Small intestine (tissue), 7 donors: Measurements from ENCODE around the gene SEC11C. TPM values are rescaled to one million over a fixed set of nuclear protein-coding genes. Genes with fewer than 3 reads are reported as not detected.

Experiments
- DNase-seq, 2 donors: peaks; one replicate each; pipeline versions ENCODE4 v3.0.0 to v3.0.0-alpha.2; 2013
- FAIRE-seq: peaks from 2 replicates; lab custom pipeline; 2012; peaks lifted over from hg19 to GRCh38; lab: Jason Lieb, UNC
- H3K27ac ChIP-seq, 3 donors: one replicate each; pipeline ENCODE4 v1.5.1; 2013; ENCODE audit warnings: low read length in 2 of 3, mild to moderate bottlenecking in 2 of 3, control low read depth in 1 of 3, inconsistent platforms in 1 of 3, low read depth in 1 of 3, moderate library complexity in 1 of 3
- H3K27me3 ChIP-seq, 3 donors: one replicate each; pipeline ENCODE4 v1.6.1; 2013; ENCODE audit warnings: low read length in 3 of 3, inconsistent platforms in 1 of 3; ENCODE audit not compliant: control insufficient read depth in 3 of 3, insufficient read depth in 3 of 3
- H3K36me3 ChIP-seq, 3 donors: one replicate each; pipeline ENCODE4 v1.6.1; 2013; ENCODE audit warnings: low read length in 3 of 3, inconsistent platforms in 1 of 3, low read depth in 1 of 3, mild to moderate bottlenecking in 1 of 3, moderate library complexity in 1 of 3; ENCODE audit not compliant: control insufficient read depth in 3 of 3, insufficient read depth in 2 of 3
- H3K4me1 ChIP-seq, 3 donors: one replicate each; pipeline ENCODE4 v1.6.1; 2013; ENCODE audit warnings: low read length in 2 of 3, inconsistent platforms in 1 of 3, low read depth in 1 of 3, mild to moderate bottlenecking in 1 of 3, moderate library complexity in 1 of 3; ENCODE audit not compliant: control insufficient read depth in 3 of 3, insufficient read depth in 2 of 3
- H3K4me3 ChIP-seq, 3 donors: one replicate each; pipeline ENCODE4 v1.5.1; 2013; ENCODE audit warnings: low read length in 3 of 3, control low read depth in 1 of 3, inconsistent platforms in 1 of 3, low read depth in 1 of 3, mild to moderate bottlenecking in 1 of 3, moderate library complexity in 1 of 3
- H3K9me3 ChIP-seq, 2 donors: one replicate each; pipeline ENCODE4 v1.6.1; 2013; ENCODE audit warnings: low read depth in 1 of 2, low read length in 1 of 2; ENCODE audit not compliant: control insufficient read depth in 2 of 2, insufficient read depth in 1 of 2
- WGBS, 3 donors: extraction: QIAGEN DNeasy Blood & Tissue Kit; methylation state at CpG; one replicate each; pipeline ENCODE4 v1.1.7; 2013; 5-methylcytosine and 5-hydroxymethylcytosine counted together
- polyA plus RNA-seq, 4 donors: library from polyadenylated mRNA; stranded (reverse) in 3 of 4; unstranded in 1 of 4; fragments of 200-250 nt in 3 of 4; fragments of 120-200 nt in 1 of 4; gene quantifications; one replicate each; pipeline versions ENCODE4 v1.2.1 to v1.2.3, GENCODE V29; 2013
- donor health status: healthy with polysubstance abuse.
- donor health status: control.
- donor health status: control.
- donor health status: Bipolar disorder and iron deficiency.
- donor health status: healthy.

SEC11C gene
- polyA plus RNA-seq, 4 donors: 38.7 to 164 (median 104) TPM

DNA sequence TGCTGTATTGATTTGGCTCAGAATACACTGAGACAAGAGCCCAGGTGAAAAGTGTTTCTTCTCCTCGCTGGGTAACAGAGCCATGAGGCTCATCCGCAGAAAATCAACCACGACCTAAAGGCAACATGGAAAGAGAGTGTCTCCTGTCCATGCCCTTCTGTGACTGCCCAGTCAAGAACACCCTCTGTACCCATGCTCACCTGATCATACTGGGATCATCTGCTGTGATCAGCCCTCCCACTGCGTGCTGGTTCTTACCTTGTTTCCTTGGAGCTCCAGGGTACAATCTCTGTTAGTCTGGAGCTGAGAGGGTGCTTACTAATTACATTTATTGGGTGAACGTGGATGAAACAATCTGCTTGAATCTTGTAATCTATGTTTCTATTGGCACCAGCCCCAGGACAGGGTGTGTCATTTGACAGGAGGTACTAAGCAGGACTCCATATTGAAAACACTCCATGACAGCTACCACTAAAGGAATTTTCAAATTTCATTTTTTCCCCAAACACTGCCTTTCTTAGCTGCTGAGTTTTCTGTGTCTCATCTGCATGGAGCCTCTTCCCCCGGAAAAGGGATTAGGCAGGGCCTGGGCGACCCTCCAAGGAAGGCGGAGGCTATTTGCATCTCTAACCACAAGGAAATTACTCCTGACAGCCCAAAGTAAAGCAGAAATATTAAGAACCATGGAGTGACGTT is 40.6 kb downstream of the SEC11C start:
- H3K36me3 ChIP-seq: no peaks in the 10 kb centered on the region
- FAIRE-seq (no peak), DNase-seq (no peak)
- H3K4me3 ChIP-seq: no peak overlapping the region
- no peaks in the 10 kb centered on the region for H3K9me3 ChIP-seq
- 57 to 67% (median 66%) methylated on average over 9 of the region's 9 CpGs for WGBS, 3 donors
- H3K27me3 ChIP-seq: peaks cover 0 to 3% (median 3%) of the 10 kb centered on the region in 3 donors
- H3K4me1 ChIP-seq: no peaks in the 10 kb centered on the region
- H3K27ac ChIP-seq: no peak overlapping the region

DNA sequence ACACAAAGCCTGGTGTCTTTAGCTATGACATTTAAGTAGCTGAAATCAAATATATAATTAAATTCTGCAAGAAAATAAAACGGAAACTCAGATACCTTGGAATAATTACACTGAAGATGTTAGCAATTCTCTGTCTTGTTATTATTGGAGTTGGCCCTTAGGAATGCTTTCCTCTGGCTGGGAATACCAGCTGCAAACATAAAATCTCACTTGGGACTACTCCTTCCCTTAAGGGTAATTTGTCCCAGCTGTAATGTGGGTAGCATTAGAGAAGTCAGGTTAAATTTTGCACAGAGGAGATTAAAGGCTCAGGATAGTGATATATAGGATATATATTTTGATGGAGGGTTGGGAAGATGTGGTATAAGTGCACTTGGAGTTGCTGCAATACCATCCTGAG is 43.0 kb downstream of the SEC11C start:
- DNase-seq (no peak), FAIRE-seq (no peak)
- Histone ChIP-seq H3K4me3 (no peak overlapping the region), H3K9me3 (no peaks in the 10 kb centered on the region), H3K27ac (no peak overlapping the region), H3K27me3 (peaks cover 0 to 3% (median 3%) of the 10 kb centered on the region in 3 donors), H3K36me3 (no peaks in the 10 kb centered on the region), H3K4me1 (no peaks in the 10 kb centered on the region)
- 83 to 91% (median 84%) methylated on average over 1 of the region's 1 CpG for WGBS, 3 donors

DNA sequence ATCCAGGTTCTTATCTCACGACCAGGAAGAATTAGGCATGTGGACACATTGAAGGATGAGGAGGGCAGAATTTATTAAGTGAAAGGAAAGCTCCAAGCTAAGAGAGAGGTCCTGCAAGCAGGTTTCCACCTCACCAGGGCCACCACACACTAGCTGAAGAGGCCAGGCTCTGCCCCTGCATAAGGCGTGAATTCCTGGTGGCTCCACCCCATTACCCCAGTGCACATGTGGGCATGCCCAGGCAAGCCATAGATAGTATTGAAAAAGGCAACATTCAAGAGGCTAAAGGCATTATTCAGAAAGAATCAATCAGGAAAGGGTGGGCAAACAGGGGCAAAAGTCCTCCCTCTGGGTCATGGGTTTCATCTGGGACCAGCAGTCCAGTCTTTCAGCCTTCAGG is 49.3 kb downstream of the SEC11C start:
- H3K27ac ChIP-seq: no peak overlapping the region
- peaks cover 0 to 2% (median 2%) of the 10 kb centered on the region in 3 donors for H3K27me3 ChIP-seq
- no peaks in the 10 kb centered on the region for H3K36me3 ChIP-seq
- DNase-seq (no peak), FAIRE-seq (no peak)
- no peaks in the 10 kb centered on the region for H3K4me1 ChIP-seq
- H3K9me3 ChIP-seq: no peaks in the 10 kb centered on the region
- 60 to 85% (median 66%) methylated on average over 2 of the region's 2 CpGs for WGBS, 3 donors
- H3K4me3 ChIP-seq: no peak overlapping the region

DNA sequence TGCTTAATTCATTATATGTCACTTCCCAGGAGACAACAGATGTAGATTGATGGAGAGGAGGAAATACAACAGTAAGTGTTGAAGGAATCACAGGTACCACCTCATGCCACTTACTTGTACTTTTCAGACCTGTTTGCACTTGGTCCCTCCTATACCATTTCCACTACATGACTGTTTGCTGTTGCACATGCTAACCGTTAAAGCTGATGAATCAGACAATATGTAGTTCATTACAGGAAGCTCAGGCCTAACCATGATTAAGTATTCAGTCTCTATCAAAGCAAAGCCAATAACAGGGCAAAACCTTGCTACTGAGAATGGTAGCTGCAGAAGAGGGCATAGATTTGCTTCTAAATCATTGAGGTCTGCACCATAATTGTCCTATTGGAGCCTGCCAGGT is 50.1 kb downstream of the SEC11C start:
- 61 to 79% (median 77%) methylated on average over 1 of the region's 1 CpG for WGBS, 3 donors
- Histone ChIP-seq H3K4me1 (no peaks in the 10 kb centered on the region), H3K9me3 (no peaks in the 10 kb centered on the region), H3K4me3 (no peak overlapping the region), H3K36me3 (no peaks in the 10 kb centered on the region), H3K27ac (no peak overlapping the region), H3K27me3 (peaks cover 0 to 2% (median 2%) of the 10 kb centered on the region in 3 donors)
- FAIRE-seq (no peak), DNase-seq (no peak)

- DNase-seq (no peak), FAIRE-seq (no peak)
- Histone ChIP-seq H3K4me1 (no peaks in the 10 kb centered on the region), H3K27ac (no peak overlapping the region), H3K27me3 (peaks cover 0 to 9% (median 2%) of the 10 kb centered on the region in 3 donors), H3K4me3 (no peak overlapping the region), H3K36me3 (no peaks in the 10 kb centered on the region), H3K9me3 (no peaks in the 10 kb centered on the region)
- WGBS, 3 donors: 58 to 74% (median 62%) methylated on average over 4 of the region's 4 CpGs
Measured at GRCh38 chr18:59196161-59196725, 56.6 kb downstream of the SEC11C start.

DNA sequence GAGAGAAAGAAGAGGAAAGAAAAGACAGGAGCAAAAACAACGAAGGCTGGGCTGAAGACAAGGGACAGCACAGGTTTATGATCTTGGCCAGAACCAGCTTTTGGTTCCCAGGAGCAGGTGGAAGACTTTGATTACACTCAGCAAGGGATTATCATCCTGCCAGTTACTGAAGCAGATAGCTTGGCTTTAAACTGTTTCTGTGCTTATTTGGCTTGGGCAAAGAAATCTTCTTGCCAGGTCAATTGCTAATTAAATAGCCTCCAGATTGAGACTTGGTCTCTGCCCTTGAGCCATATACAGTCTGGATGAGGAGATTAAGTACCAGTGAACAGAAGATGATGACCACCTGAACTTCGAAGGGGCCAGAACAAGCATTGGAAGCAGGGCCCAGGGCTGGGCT is 58.0 kb downstream of the SEC11C start:
- DNase-seq (no peak), FAIRE-seq (no peak)
- no peaks in the 10 kb centered on the region for H3K9me3 ChIP-seq
- H3K27ac ChIP-seq: no peak overlapping the region
- no peaks in the 10 kb centered on the region for H3K36me3 ChIP-seq
- no peak overlapping the region for H3K4me3 ChIP-seq
- 43 to 61% (median 57%) methylated on average over 2 of the region's 2 CpGs for whole genome bisulfite sequencing, 3 donors
- H3K4me1 ChIP-seq: no peaks in the 10 kb centered on the region
- peaks cover 0 to 9% (median 0%) of the 10 kb centered on the region in 3 donors for H3K27me3 ChIP-seq

GRCh38 chr18:59198215-59198614 is 58.5 kb downstream of the SEC11C start:
- FAIRE-seq (no peak), DNase-seq (no peak)
- Histone ChIP-seq H3K9me3 (no peaks in the 10 kb centered on the region), H3K4me1 (no peaks in the 10 kb centered on the region), H3K36me3 (no peaks in the 10 kb centered on the region), H3K4me3 (no peak overlapping the region), H3K27ac (no peak overlapping the region), H3K27me3 (peaks cover 0 to 9% (median 0%) of the 10 kb centered on the region in 3 donors)
- 85 to 88% (median 87%) methylated on average over 6 of the region's 6 CpGs for WGBS, 3 donors

GRCh38 chr18:59200787-59201186 is 61.1 kb downstream of the SEC11C start:
- no peak for FAIRE-seq
- peaks cover 0 to 7% (median 0%) of the 10 kb centered on the region in 3 donors for H3K27me3 ChIP-seq
- H3K36me3 ChIP-seq: no peaks in the 10 kb centered on the region
- no peaks in the 10 kb centered on the region for H3K4me1 ChIP-seq
- no peak for DNase-seq
- H3K4me3 ChIP-seq: no peak overlapping the region
- H3K27ac ChIP-seq: no peak overlapping the region
- no peaks in the 10 kb centered on the region for H3K9me3 ChIP-seq
- 57 to 70% (median 66%) methylated on average over 3 of the region's 3 CpGs for WGBS, 3 donors
